ENCODE measurements around the gene TIPARP.

TIPARP gene

GRCh38 chr3:156743859-156744258 is 69.5 kb downstream of the TIPARP start:
- no peak for DNase-seq

GRCh38 chr3:156744631-156745030 is 70.2 kb downstream of the TIPARP start:
- DNase-seq: no peak

- DNase-seq: no peak
Measured at GRCh38 chr3:156745766-156746165, 71.4 kb downstream of the TIPARP start.

- DNase-seq: no peak
Measured at GRCh38 chr3:156747046-156747445, 72.7 kb downstream of the TIPARP start.

- DNase-seq: no peak
Measured at GRCh38 chr3:156749244-156749643, 74.9 kb downstream of the TIPARP start.

- DNase-seq: no peak
Measured at GRCh38 chr3:156750191-156750873, 75.9 kb downstream of the TIPARP start.

GRCh38 chr3:156750874-156751245 is 76.5 kb downstream of the TIPARP start:
- DNase-seq: no peak

GRCh38 chr3:156751461-156752025 is 77.2 kb downstream of the TIPARP start:
- no peak for DNase-seq

All from NCI-H510A (cell line).